PFSK-1 (cell line): Measurements from ENCODE around the gene ONECUT2.

Experiments used
- POLR2AphosphoS5 ChIP-seq: IDR thresholded peaks from 2 replicates; pipeline ENCODE4 v1.6.1; 2012; ENCODE audit warnings: low read depth, mild to moderate bottlenecking, control low read depth, low read length, moderate library complexity
- SIN3A ChIP-seq: IDR thresholded peaks from 2 replicates; pipeline ENCODE4 v1.6.1; 2012; ENCODE audit warnings: mild to moderate bottlenecking, low read length, moderate library complexity, borderline replicate concordance; ENCODE audit not compliant: insufficient read depth
- TAF1 ChIP-seq: IDR thresholded peaks from 2 replicates; pipeline ENCODE4 v1.6.1; 2012; ENCODE audit warnings: low read length, control low read depth, borderline replicate concordance; ENCODE audit not compliant: insufficient read depth

DNA sequence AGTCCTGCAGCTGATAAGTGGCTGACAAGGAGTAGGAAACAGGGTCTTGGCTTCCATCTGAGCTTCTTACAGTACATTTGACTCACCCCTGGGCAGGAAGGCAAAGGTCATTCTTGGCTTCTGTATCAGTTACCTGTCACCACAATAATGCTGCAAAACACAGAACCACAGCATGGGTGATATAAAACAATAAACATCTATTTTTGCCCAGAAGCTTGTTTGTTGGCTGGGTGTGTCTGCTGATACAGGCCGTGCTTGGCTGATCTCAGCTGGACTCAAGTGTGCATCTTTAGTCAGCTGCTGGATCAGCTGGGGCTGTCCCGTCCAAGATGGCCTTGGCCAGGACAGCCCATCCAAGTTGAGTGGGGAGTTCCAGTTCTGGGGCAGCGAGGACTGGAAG is 34.7 kb downstream of the ONECUT2 start:
- TF ChIP-seq TAF1 (no peak), POLR2AphosphoS5 (no peak), SIN3A (no peak)
